WI38 (cell line): ENCODE data around the gene PTTG1IP2.

Experiments used
- H3K4me3 ChIP-seq: 2 replicates; pipeline ENCODE4 v1.5.1; 2011; ENCODE audit warnings: low read depth, mild to moderate bottlenecking, control low read depth, low read length
- CTCF ChIP-seq: IDR thresholded peaks from 2 replicates; pipeline ENCODE4 v1.5.1; 2012; ENCODE audit warnings: low read depth, mild to moderate bottlenecking, control low read depth, low read length

Gene PTTG1IP2

GRCh38 chr7:90483251-90483650 is 13.8 kb downstream of the PTTG1IP2 start:
- no peak for TF ChIP-seq CTCF
- H3K4me3 ChIP-seq = no peak overlapping the region

GRCh38 chr7:90484706-90485105 is 15.3 kb downstream of the PTTG1IP2 start:
- no peak for TF ChIP-seq CTCF

GRCh38 chr7:90485734-90486316 is 16.4 kb downstream of the PTTG1IP2 start:
- TF ChIP-seq CTCF = no peak

More at GRCh38 chr7:90484706-90485105, 15.3 kb downstream of the PTTG1IP2 start:
- H3K4me3 ChIP-seq = no peak overlapping the region

GRCh38 chr7:90487808-90488207 is 18.4 kb downstream of the PTTG1IP2 start:
- H3K4me3 ChIP-seq = no peak overlapping the region
- TF ChIP-seq CTCF = no peak

More at GRCh38 chr7:90485734-90486316, 16.4 kb downstream of the PTTG1IP2 start:
- no peak overlapping the region for H3K4me3 ChIP-seq

GRCh38 chr7:90488220-90488619 is 18.8 kb downstream of the PTTG1IP2 start:
- TF ChIP-seq CTCF = no peak
- H3K4me3 ChIP-seq = no peak overlapping the region

- H3K4me3 ChIP-seq = no peak overlapping the region
- no peak for TF ChIP-seq CTCF
These were observed 22.8 kb downstream of the PTTG1IP2 start for GRCh38 chr7:90492250-90492649.

GRCh38 chr7:90495241-90495640 is 25.8 kb downstream of the PTTG1IP2 start:
- TF ChIP-seq CTCF = no peak
- no peak overlapping the region for H3K4me3 ChIP-seq
